Gastroesophageal sphincter (tissue), 3 donors: ENCODE data around the gene AKT3.

Experiments used
- POLR2A ChIP-seq, 2 donors: fragments of 450-650 bp; IDR thresholded peaks; one replicate each; pipeline ENCODE4 v1.6.1; 2017; ENCODE audit warnings: antibody characterized with exemption in 2 of 2, mild to moderate bottlenecking in 2 of 2, moderate library complexity in 1 of 2
- TF ChIP-seq, protein P1 (sequence below), 4 experiments: fragments of 200-600 bp in 2 of 4; fragments of 450-650 bp in 2 of 4; sonication (generic) in 1 of 4; IDR thresholded peaks; one replicate each; pipeline ENCODE4 v1.5.1; 2017 to 2019; ENCODE audit warnings: antibody characterized with exemption in 4 of 4, mild to moderate bottlenecking in 2 of 4, moderate library complexity in 2 of 4

DNA sequence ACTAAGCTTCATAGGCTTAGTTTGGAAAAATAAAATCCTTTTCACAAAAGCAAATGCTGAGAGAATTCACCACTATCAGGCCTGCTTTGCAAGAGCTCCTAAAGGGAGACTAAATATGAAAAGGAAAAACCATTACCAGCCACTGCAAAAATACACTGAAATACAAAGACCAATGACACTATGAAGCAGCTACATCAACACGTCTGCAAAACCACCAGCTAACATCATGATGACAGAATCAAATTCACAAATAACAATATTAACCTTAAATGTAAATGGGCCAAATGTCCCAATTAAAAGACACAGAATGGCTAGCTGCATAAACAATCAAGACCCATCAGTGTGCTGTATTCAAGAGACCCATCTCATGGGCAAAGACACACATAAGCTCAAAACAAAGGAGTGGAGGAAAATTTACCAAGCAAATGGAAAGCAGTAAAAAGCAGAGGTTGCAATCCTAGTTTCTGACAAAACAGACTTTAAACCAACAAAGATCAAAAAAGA, 28.8 kb downstream of the AKT3 start:
- TF ChIP-seq, protein P1, sequence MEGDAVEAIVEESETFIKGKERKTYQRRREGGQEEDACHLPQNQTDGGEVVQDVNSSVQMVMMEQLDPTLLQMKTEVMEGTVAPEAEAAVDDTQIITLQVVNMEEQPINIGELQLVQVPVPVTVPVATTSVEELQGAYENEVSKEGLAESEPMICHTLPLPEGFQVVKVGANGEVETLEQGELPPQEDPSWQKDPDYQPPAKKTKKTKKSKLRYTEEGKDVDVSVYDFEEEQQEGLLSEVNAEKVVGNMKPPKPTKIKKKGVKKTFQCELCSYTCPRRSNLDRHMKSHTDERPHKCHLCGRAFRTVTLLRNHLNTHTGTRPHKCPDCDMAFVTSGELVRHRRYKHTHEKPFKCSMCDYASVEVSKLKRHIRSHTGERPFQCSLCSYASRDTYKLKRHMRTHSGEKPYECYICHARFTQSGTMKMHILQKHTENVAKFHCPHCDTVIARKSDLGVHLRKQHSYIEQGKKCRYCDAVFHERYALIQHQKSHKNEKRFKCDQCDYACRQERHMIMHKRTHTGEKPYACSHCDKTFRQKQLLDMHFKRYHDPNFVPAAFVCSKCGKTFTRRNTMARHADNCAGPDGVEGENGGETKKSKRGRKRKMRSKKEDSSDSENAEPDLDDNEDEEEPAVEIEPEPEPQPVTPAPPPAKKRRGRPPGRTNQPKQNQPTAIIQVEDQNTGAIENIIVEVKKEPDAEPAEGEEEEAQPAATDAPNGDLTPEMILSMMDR (IDR thresholded peaks at IDR 0.05) = no peak
- no peak for TF ChIP-seq POLR2A (IDR thresholded peaks at IDR 0.05)
